B cell (primary cell): ENCODE data around the gene SLIT3. TPM values are rescaled to one million over a fixed set of nuclear protein-coding genes. Genes with fewer than 3 reads are reported as not detected.

ENCODE experiments used
- ATAC-seq: fragments of 200-7000 bp; cut with Tn5 transposase; one replicate; pipeline ENCODE4 v1.10.0; 2021; ENCODE audit warnings: low read depth, mild to moderate bottlenecking, moderate number of reproducible peaks, moderate library complexity
- CTCF ChIA-PET: fragments of 350-600 bp; sonication (Branson Sonifier 250); formaldehyde crosslinking; loops from one replicate; lab custom pipeline; 2021; ENCODE audit warnings: antibody characterized with exemption, inconsistent platforms; lab: Charles Lee
- POLR2A ChIA-PET: fragments of 350-600 bp; sonication (Branson Sonifier 250); formaldehyde crosslinking; loops from one replicate; lab custom pipeline; 2021; ENCODE audit warnings: antibody characterized with exemption; lab: Charles Lee
- DNase-seq: peaks from one replicate; pipeline ENCODE4 v3.0.0; 2013
- H2AFZ ChIP-seq: 2 replicates; pipeline ENCODE4 v1.6.1; 2012; ENCODE audit warnings: mild to moderate bottlenecking, low read depth, low read length; ENCODE audit not compliant: insufficient read depth, poor library complexity, severe bottlenecking
- H3K27ac ChIP-seq, 2 donors: 1 replicate in 1 of 2; 2 replicates in 1 of 2; pipeline ENCODE4 v1.5.1; 2012 to 2013; ENCODE audit warnings: low read length in 2 of 2, mild to moderate bottlenecking in 2 of 2, moderate library complexity in 1 of 2
- H3K27me3 ChIP-seq, 4 experiments: fragments of 200-600 bp in 1 of 4; sonication (generic) in 1 of 4; replicated peaks in 1 of 4; 1 replicate in 2 of 4; 2 replicates in 2 of 4; pipeline versions ENCODE4 v1.6.1 to v1.7.0; 2013 to 2016; ENCODE audit warnings: low read length in 3 of 4, mild to moderate bottlenecking in 2 of 4, mixed read lengths in 1 of 4, moderate library complexity in 1 of 4; ENCODE audit not compliant: insufficient read depth in 4 of 4, control insufficient read depth in 3 of 4; ENCODE audit errors: control extremely low read depth in 1 of 4
- H3K36me3 ChIP-seq, 2 experiments: replicated peaks in 1 of 2; 1 replicate in 1 of 2; 2 replicates in 1 of 2; pipeline versions ENCODE4 v1.6.1 to v1.7.1; 2013; ENCODE audit warnings: low read length in 1 of 2; ENCODE audit not compliant: insufficient read depth in 2 of 2, control insufficient read depth in 1 of 2; ENCODE audit errors: control extremely low read depth in 1 of 2, extremely low read depth in 1 of 2
- H3K4me1 ChIP-seq, 2 donors: fragments of 200-600 bp in 1 of 2; sonication (generic) in 1 of 2; 1 replicate in 1 of 2; 2 replicates in 1 of 2; pipeline versions ENCODE4 v1.5.1 to v1.6.1; 2013 to 2017; ENCODE audit warnings: low read length in 2 of 2; ENCODE audit not compliant: control insufficient read depth in 2 of 2, insufficient read depth in 2 of 2
- H3K4me2 ChIP-seq: replicated peaks from 2 replicates; pipeline ENCODE3; 2012; ENCODE audit warnings: mild to moderate bottlenecking, low read depth, low read length; ENCODE audit not compliant: poor library complexity, severe bottlenecking
- H3K4me3 ChIP-seq, 5 experiments: fragments of 200-600 bp in 1 of 5; sonication (generic) in 1 of 5; 1 replicate in 3 of 5; 2 replicates in 2 of 5; pipeline versions ENCODE4 v1.5.1 to v1.7.0; 2011 to 2016; ENCODE audit warnings: low read length in 4 of 5, mild to moderate bottlenecking in 4 of 5, low read depth in 2 of 5, control low read depth in 1 of 5, moderate library complexity in 1 of 5; ENCODE audit not compliant: insufficient read depth in 1 of 5; ENCODE audit errors: control extremely low read depth in 1 of 5, extremely low read depth in 1 of 5
- H3K79me2 ChIP-seq: fragments of 200-600 bp; sonication (generic); one replicate; pipeline ENCODE4 v1.6.0; 2016; ENCODE audit warnings: low read length; ENCODE audit not compliant: control insufficient read depth, insufficient read depth
- H3K9ac ChIP-seq: fragments of 200-600 bp; sonication (generic); 2 replicates; pipeline ENCODE4 v1.6.1; 2017; ENCODE audit warnings: mild to moderate bottlenecking, low read length, moderate library complexity
- H3K9me3 ChIP-seq, 3 donors: one replicate each; pipeline versions ENCODE4 v1.6.1 to v1.7.1; 2013; ENCODE audit warnings: low read length in 2 of 3; ENCODE audit not compliant: control insufficient read depth in 2 of 3, insufficient read depth in 1 of 3; ENCODE audit errors: control extremely low read depth in 1 of 3
- H4K20me1 ChIP-seq: 2 replicates; pipeline ENCODE4 v1.6.0; 2012; ENCODE audit warnings: mild to moderate bottlenecking, low read length; ENCODE audit not compliant: insufficient read depth, control insufficient read depth, poor library complexity, severe bottlenecking
- H3K27ac Mint-ChIP-seq: one replicate; pipeline ENCODE4 v1.8.0; 2021; ENCODE audit warnings: mixed read lengths
- H3K27me3 Mint-ChIP-seq: one replicate; pipeline ENCODE4 v1.8.0; 2021; ENCODE audit warnings: mixed read lengths
- H3K4me1 Mint-ChIP-seq: one replicate; pipeline ENCODE4 v1.8.0; 2021; ENCODE audit warnings: mixed read lengths
- H3K4me3 Mint-ChIP-seq: one replicate; pipeline ENCODE4 v1.8.0; 2021; ENCODE audit warnings: mixed read lengths
- H3K9me3 Mint-ChIP-seq: one replicate; pipeline ENCODE4 v1.8.0; 2022; ENCODE audit warnings: mixed read lengths; ENCODE audit not compliant: insufficient read depth
- CTCF ChIP-seq: fragments of 200-600 bp; IDR thresholded peaks from one replicate; pipeline ENCODE4 v1.8.0; 2022; ENCODE audit warnings: antibody characterized with exemption, mild to moderate bottlenecking
- EZH2 ChIP-seq: IDR thresholded peaks from 2 replicates; pipeline ENCODE4 v1.6.1; 2012; ENCODE audit warnings: borderline replicate concordance, low read depth, mild to moderate bottlenecking, moderate library complexity, low read length; ENCODE audit not compliant: insufficient read depth, poor library complexity, severe bottlenecking
- WGBS: methylation state at CpG from one replicate; pipeline ENCODE4 v1.1.5; 2013; ENCODE audit warnings: missing lambda C conversion rate; ENCODE audit not compliant: insufficient coverage; 5-methylcytosine and 5-hydroxymethylcytosine counted together
- intact Hi-C: fragments of 100-400 bp; cut with micrococcal nuclease; formaldehyde crosslinking; loops from one replicate; pipeline ENCODE4 v1.10.0; 2022
- polyA plus RNA-seq: library from polyadenylated mRNA; depleted of rRNA; stranded (reverse); fragments of >200 nt; gene quantifications from 2 replicates; pipeline ENCODE4 v1.2.3, GENCODE V29; 2012
- total RNA-seq, 2 donors: library from RNA; stranded (reverse); fragments of 120-200 nt in 1 of 2; gene quantifications; 1 replicate in 1 of 2; 2 replicates in 1 of 2; pipeline versions ENCODE4 v1.2.3 to v1.2.4, GENCODE V29; 2013 to 2022

SLIT3 gene
- total and polyA plus RNA-seq, 2 donors (not counting 1 experiment from before 2014, with no cell fraction given): not detected

DNA sequence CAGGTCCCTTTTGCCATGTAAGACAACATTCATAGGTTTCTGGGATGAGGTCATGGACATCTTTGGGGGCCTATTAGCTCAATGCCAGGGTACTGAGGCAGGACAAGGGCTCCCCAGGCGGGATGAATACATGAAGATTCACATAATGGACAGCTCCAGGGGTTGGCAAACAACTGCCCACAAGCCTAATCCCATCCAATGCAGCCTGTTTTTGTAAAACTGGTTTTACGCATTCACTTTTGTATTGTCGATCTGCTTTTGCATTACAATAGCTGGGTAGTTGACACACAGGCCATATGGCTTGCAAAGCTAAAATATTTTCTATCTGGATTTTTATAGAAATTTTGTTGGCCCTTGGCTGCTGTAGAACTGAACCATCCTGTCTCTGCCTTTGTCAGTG, 473.3 kb downstream of the SLIT3 start:
- Mint-ChIP-seq H3K4me1 (no peaks in the 10 kb centered on the region), H3K27ac (no peak overlapping the region), H3K9me3 (no peaks in the 10 kb centered on the region), H3K4me3 (no peak overlapping the region), H3K27me3 (peaks cover 6% of the 10 kb centered on the region)
- Histone ChIP-seq H3K36me3 (no peaks in the 10 kb centered on the region), H3K79me2 (no peaks in the 10 kb centered on the region), H3K4me2 (no peak overlapping the region), H3K9ac (no peak overlapping the region), H3K4me3 (no peak overlapping the region), H3K27me3 (no peaks in the 10 kb centered on the region), H3K9me3 (no peaks in the 10 kb centered on the region), H3K27ac (no peak overlapping the region), H2AFZ (no peak overlapping the region), H4K20me1 (no peaks in the 10 kb centered on the region), H3K4me1 (no peaks in the 10 kb centered on the region)
- CTCF ChIA-PET: no interaction called here
- no peak for ATAC-seq
- intact Hi-C loops: no loop called here
- TF ChIP-seq CTCF (no peak), EZH2 (no peak)
- 88% methylated on average over 1 of the region's 3 CpGs for WGBS
- DNase-seq: no peak
- POLR2A ChIA-PET: no interaction called here

DNA sequence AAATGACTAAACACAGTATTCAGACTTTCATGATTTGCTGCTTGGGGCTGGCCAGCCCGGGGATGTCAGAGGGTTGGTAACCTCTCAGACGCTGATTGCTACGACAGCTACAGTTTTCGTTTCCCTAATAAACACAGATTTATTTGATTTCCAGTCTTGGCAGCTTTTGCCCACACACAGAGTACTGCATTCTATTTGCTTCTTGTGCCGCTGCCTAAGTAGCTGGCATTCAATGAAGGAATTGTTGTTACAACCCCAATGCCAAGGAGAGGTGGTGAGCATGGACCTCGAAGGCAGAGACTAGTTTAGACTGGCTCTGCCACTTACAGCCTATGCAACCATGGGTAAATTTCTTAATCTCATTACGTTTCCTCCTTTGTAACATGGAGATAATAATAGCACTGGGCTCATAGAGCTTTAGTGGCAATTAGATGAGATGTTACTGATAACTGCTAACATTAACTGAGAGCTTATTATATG, 474.7 kb downstream of the SLIT3 start:
- Mint-ChIP-seq H3K27me3 (peaks cover 6% of the 10 kb centered on the region), H3K9me3 (no peaks in the 10 kb centered on the region), H3K27ac (no peak overlapping the region), H3K4me1 (no peaks in the 10 kb centered on the region), H3K4me3 (no peak overlapping the region)
- no peak for DNase-seq
- no peak overlapping the region for H2AFZ ChIP-seq
- H4K20me1 ChIP-seq: no peaks in the 10 kb centered on the region
- no peak overlapping the region for H3K27ac ChIP-seq
- no peaks in the 10 kb centered on the region for H3K4me1 ChIP-seq
- WGBS: 100% methylated on average over 3 of the region's 7 CpGs
- POLR2A ChIA-PET: no interaction called here
- no peaks in the 10 kb centered on the region for H3K79me2 ChIP-seq
- no peak for ATAC-seq
- no peak overlapping the region for H3K4me3 ChIP-seq
- intact Hi-C loops: no loop called here
- H3K9me3 ChIP-seq: no peaks in the 10 kb centered on the region
- H3K9ac ChIP-seq: no peak overlapping the region
- H3K36me3 ChIP-seq: no peaks in the 10 kb centered on the region
- CTCF ChIA-PET: no interaction called here
- TF ChIP-seq EZH2 (no peak), CTCF (no peak)
- H3K4me2 ChIP-seq: no peak overlapping the region
- H3K27me3 ChIP-seq: no peaks in the 10 kb centered on the region
